ENCODE data around the gene IRGM.
"Not testable (repeated sequence)": the region's sequence is repeated elsewhere in the genome, so short reads cannot be mapped to it uniquely, and the experiment has no call there.

The IRGM gene, protein sequence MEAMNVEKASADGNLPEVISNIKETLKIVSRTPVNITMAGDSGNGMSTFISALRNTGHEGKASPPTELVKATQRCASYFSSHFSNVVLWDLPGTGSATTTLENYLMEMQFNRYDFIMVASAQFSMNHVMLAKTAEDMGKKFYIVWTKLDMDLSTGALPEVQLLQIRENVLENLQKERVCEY

DNA sequence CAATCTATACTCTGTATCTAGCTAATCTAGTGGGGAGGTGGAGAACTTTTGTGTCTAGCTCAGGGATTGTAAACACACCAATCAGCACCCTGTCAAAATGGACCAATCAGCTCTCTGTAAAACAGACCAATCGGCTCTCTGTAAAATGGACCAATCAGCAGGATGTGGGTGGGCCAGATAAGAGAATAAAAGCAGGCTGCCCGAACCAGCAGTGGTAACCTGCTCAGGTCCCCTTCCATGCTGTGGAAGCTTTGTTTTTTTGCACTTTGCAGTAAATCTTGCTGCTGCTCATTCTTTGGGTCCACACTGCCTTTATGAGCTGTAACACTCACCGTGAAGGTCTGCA is at the start of gene IRGM:
Gene IRGM, plus strand, starts transcription at position 214 of the 346 bp plus-strand sequence. CDS start 1,603 bp downstream, outside the sequence.
- peak within 1 kb of the TSS; percentile 67 for H3K27ac Mint-ChIP-seq
- peak within 1 kb of the TSS; percentile 71 for H3K4me3 Mint-ChIP-seq
- not testable (repeated sequence) for H3K9me3 Mint-ChIP-seq; ATAC-seq; H3K36me3 Mint-ChIP-seq; DNase-seq (ENCODE audit: low spot score in 2 of 2)
- peaks cover 22% of the 10 kb centered on the region for H3K4me1 Mint-ChIP-seq

DNA sequence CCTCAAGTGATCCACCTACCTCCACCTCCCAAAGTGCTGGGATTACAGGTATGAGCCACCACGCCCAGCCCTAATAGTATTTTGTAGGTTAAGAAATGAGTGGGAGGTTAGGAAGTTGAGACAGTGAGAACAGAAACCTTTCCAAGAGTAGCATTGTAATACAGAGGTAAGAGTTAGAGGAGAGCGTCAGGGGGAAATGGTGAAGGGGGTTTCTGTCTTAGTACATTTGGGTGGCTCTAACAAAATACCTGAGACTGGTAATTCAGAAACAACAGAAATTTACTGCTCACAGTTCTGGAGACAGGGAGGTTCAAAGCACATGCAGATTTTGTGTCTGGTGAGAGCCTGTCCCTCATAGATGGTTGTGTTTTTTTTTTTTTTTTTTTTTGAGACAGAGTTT is 48.9 kb upstream of the IRGM start:
- Mint-ChIP-seq H3K36me3 (no peaks in the 10 kb centered on the region), H3K9me3 (no peaks in the 10 kb centered on the region), H3K4me3 (no peak overlapping the region), H3K4me1 (no peaks in the 10 kb centered on the region), H3K27ac (no peak overlapping the region)
- no peak for DNase-seq (ENCODE audit: low spot score in 2 of 2)
- no peak for ATAC-seq

DNA sequence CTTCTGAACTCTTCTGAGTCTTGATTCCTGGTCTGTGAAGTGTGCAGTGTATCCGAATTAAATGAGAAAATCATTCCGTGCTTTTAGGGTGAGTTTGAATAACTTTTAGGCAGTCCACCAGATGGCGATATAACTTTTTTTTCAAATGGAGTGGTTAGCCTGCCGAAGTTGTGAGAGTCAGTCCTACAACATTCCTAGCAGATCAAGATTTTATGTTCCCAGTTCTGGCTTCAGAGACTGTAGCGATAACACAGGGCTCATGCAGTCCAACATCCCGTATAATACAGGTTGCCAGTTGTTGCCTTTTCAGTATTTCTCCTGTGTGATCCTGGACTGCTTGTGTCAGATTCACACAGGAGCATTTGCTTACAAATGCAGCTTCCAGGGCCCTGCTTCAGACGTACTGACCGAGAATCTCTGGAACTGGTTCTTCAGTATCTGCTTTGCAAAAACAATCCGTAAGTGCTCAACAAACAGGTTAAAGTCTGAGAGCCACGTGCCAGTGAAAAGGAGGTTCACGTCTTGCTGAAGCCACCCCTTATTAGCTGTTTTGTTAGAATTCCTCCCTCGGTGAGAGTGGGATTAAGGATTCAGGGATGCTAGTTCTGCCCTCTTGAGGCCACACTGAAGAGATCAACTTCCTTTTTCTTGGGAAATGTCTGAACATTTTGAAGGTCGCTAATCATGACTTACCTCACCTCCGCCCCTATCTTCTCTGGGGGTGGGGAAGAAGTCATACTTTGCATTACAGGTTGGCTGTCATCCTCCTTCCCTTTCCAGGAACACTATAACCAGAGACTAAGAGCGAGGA is 45.0 kb upstream of the IRGM start:
- Mint-ChIP-seq H3K4me3 (no peak overlapping the region), H3K4me1 (no peaks in the 10 kb centered on the region), H3K27ac (peak overlapping the region; percentile 47), H3K9me3 (no peaks in the 10 kb centered on the region), H3K36me3 (no peaks in the 10 kb centered on the region)
- ATAC-seq (peak; percentile 54), DNase-seq (ENCODE audit: low spot score in 2 of 2) (no peak)

DNA sequence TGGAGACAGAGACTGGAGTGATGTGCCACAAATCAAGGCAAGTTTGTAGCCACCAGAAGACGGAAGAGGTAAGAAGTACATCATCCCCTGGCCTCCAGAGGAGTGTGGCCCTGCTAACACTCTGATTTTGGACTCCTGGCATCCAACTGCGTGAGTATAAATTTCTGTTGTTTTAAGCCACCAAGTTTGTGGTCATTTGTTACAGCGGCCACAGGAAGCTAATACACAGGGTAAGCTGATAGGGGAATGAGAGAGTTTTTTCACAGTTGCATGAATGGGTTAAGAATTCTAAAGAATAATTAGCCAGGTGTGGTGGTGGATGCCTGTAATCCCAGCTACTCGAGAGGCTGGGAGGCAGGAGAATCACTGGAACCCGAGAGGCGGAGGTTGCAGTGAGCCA is 41.9 kb upstream of the IRGM start:
- Mint-ChIP-seq H3K36me3 (no peaks in the 10 kb centered on the region), H3K27ac (no peak overlapping the region), H3K4me3 (no peak overlapping the region), H3K4me1 (no peaks in the 10 kb centered on the region), H3K9me3 (no peaks in the 10 kb centered on the region)
- ATAC-seq, result no peak
- DNase-seq (ENCODE audit: low spot score in 2 of 2), result no peak

DNA sequence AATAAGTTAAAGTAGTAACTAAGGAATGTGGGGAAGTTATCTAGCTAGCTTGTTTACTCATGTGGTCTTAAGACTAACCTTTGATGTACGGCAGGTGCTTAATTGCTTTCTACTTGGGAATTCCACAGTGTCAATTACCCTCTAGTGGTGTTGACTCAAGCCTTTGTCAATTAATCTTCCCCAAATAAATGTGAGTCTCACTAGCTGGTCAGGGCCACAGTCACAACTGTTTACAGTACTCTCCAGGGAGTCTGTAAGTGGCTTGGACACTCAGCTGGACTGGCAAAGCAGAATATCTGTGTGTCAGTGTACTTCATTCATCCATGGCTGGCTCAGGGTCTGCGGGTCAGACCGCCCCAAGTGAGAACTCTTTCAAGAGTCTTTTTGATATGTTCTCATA is 37.0 kb upstream of the IRGM start:
- DNase-seq (ENCODE audit: low spot score in 2 of 2) (no peak), ATAC-seq (no peak)
- H3K36me3 Mint-ChIP-seq, result no peaks in the 10 kb centered on the region

DNA sequence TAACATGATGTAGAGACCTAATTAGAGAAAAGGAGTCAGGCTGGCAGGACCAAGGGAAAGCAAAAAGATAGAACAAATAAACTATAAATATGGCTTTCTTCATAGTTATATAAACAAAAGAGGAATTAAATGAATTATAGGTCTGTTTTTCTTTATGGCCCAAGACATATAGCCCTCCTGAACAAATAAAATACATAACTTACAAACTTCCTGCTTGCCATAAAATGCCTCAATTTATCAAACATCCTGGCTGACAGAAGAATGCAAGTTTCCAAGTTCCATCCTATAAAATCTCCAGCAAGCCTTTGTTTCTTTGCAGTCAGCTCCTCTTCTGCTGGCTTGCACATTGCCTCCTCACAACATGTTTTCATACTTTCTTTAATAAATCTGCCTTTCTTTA is 31.3 kb upstream of the IRGM start:
- DNase-seq (ENCODE audit: low spot score in 2 of 2), result no peak
- no peak overlapping the region for H3K4me3 Mint-ChIP-seq
- H3K9me3 Mint-ChIP-seq, result peaks cover 11% of the 10 kb centered on the region
- no peaks in the 10 kb centered on the region for H3K36me3 Mint-ChIP-seq
- no peak overlapping the region for H3K27ac Mint-ChIP-seq
- ATAC-seq, result no peak
- no peaks in the 10 kb centered on the region for H3K4me1 Mint-ChIP-seq

More for the DNA sequence above, 37.0 kb upstream of the IRGM start:
- no peaks in the 10 kb centered on the region for H3K4me1 Mint-ChIP-seq
- H3K4me3 Mint-ChIP-seq, result no peak overlapping the region
- no peaks in the 10 kb centered on the region for H3K9me3 Mint-ChIP-seq
- H3K27ac Mint-ChIP-seq, result no peak overlapping the region

DNA sequence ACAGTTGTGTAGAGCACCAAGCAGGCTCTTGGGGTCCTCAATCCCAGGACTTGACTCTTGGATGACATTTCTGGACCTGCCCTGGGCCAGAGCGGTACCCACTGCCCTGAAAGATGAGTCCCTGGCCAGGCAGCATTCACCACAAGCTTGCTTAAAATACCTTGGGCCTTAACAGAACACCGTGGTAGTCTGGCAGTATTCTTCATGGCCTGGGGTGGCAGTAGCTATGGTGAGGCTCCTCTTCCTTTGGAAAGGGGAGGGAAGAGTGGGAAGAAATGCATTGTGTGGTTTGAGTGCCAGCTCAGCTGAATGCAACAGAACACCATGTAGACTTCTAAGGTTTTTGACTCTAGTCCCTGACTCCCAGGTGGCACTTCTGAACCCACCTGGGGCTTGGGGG is 29.4 kb upstream of the IRGM start:
- no peak overlapping the region for H3K27ac Mint-ChIP-seq
- ATAC-seq, result no peak

DNA sequence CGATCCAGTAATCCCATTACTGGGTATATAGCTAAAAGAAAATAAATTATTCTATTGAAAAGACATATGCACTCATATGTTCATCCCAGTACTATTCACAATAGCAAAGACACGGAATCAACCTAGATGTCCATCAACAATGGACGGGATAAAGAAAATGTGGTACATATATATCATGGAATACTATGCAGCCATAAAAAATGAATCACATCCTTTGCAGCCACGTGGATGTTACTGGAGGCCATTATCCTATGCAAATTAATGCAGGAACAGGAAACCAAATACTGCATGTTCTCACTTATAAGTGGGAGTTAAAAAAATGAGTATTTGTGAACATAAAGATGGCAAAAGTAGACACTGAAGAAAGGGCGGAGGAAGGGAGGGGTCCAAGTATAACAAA is 16.6 kb upstream of the IRGM start:
- H3K4me3 Mint-ChIP-seq, result no peak overlapping the region
- no peaks in the 10 kb centered on the region for H3K36me3 Mint-ChIP-seq
- ATAC-seq (no peak), DNase-seq (ENCODE audit: low spot score in 2 of 2) (no peak)
- H3K4me1 Mint-ChIP-seq, result no peaks in the 10 kb centered on the region
- no peak overlapping the region for H3K27ac Mint-ChIP-seq
- H3K9me3 Mint-ChIP-seq, result peaks cover 17% of the 10 kb centered on the region

More for the DNA sequence above, 29.4 kb upstream of the IRGM start:
- DNase-seq (ENCODE audit: low spot score in 2 of 2), result no peak
- Mint-ChIP-seq H3K36me3 (no peaks in the 10 kb centered on the region), H3K4me1 (no peaks in the 10 kb centered on the region), H3K4me3 (no peak overlapping the region), H3K9me3 (peaks cover 11% of the 10 kb centered on the region)

DNA sequence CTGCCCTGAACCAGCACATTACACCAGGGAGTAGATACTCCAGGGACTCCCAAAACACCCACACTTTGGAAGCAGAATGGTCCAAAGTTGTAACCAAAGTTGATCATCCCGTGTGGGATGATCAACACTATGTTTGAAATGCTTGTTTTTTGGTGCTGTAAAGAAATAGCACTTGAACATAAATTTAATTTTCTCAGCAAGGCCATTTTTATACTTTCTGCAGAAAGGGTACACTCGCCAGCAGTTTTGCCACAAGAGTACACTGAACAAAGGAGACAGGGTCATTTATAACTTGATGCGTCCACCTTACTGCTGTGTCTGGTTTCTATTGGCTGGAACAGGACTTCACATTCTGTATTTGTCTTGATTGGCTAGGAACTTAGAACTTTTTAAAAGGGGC is 14.5 kb upstream of the IRGM start:
- not testable (repeated sequence) for H3K4me1 Mint-ChIP-seq; H3K27ac Mint-ChIP-seq; H3K4me3 Mint-ChIP-seq; ATAC-seq; DNase-seq (ENCODE audit: low spot score in 2 of 2); H3K36me3 Mint-ChIP-seq
- peaks cover 17% of the 10 kb centered on the region for H3K9me3 Mint-ChIP-seq

DNA sequence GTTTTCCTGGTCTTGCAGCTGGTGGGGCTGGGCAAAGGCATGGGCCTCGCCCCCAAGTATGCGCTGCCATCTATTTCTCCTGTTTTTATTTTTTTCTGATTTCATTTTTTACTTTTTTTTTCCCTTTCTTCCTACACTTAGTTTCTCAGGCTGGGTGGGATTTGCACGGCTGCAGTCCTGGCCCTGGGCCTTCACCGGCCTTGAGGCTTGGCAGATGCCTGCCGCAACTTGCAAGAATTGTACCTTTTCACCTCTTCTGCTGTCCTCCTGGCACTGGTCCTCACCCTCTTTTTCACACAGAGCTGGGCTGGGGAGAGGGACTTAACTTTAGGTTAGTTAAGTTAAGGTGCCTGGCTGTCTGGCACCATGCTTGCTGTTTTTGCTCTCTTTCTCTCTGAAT is 10.3 kb upstream of the IRGM start:
- Mint-ChIP-seq H3K4me3 (no peak overlapping the region), H3K36me3 (no peaks in the 10 kb centered on the region), H3K4me1 (no peaks in the 10 kb centered on the region), H3K9me3 (peaks cover 8% of the 10 kb centered on the region), H3K27ac (no peak overlapping the region)
- DNase-seq (ENCODE audit: low spot score in 2 of 2), result no peak
- no peak for ATAC-seq

DNA sequence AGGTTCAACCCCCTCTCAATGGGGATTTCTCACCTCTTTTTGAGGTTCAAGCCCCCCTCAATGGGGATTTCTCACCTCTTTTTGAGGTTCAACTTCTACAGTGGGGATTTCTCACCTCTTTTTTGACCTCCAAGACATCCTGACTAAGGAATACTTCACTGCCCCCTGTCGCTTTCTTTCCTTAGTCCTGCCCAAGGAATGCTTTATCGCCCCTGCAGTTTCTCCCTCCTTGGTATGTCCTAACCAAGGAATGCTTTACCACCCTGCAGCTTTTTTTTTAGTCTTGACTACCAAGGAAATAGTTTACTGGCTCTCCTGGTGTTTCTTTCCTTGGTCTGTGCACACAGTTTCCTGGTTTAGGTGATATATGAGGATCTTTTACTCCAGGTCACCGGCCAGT is 9.6 kb upstream of the IRGM start:
- ATAC-seq, result no peak
- Mint-ChIP-seq H3K4me1 (no peaks in the 10 kb centered on the region), H3K9me3 (peaks cover 6% of the 10 kb centered on the region), H3K36me3 (no peaks in the 10 kb centered on the region), H3K27ac (no peak overlapping the region), H3K4me3 (no peak overlapping the region)
- DNase-seq (ENCODE audit: low spot score in 2 of 2), result no peak

DNA sequence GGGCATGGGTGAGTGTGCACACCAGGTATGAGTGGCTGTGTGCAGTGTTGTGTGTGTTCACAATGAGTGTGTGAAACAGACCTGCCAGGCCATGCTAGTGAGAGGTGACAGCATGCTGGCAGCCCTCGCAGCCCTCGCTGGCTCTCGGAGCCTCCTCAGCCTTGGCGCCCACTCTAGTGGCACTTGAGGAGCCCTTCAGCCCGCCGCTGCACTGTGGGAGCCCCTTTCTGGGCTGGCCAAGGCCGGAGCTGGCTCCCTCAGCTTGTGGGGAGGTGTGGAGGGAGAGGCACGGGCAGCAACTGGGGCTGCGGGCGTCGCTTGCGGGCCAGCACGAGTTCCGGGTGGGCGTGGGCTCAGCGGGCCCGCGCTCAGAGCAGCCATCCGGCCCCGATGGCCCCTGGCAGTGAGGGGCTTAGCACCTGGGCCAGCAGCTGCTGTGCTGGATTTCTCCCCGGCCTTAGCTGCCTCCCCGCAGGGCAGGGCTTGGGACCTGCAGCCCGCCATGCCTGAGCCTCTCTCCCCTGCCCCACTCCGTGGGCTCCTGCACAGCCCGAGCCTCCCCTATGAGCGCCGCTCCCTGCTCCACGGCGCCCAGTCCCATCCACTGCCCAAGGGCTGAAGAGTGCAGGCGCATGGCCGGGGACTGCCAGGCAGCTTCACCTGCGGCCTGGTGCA is 999 bp upstream of the IRGM start:
- not testable (repeated sequence) for H3K9me3 Mint-ChIP-seq; ATAC-seq; H3K27ac Mint-ChIP-seq; H3K4me3 Mint-ChIP-seq; DNase-seq (ENCODE audit: low spot score in 2 of 2); H3K36me3 Mint-ChIP-seq
- H3K4me1 Mint-ChIP-seq, result peaks cover 22% of the 10 kb centered on the region

DNA sequence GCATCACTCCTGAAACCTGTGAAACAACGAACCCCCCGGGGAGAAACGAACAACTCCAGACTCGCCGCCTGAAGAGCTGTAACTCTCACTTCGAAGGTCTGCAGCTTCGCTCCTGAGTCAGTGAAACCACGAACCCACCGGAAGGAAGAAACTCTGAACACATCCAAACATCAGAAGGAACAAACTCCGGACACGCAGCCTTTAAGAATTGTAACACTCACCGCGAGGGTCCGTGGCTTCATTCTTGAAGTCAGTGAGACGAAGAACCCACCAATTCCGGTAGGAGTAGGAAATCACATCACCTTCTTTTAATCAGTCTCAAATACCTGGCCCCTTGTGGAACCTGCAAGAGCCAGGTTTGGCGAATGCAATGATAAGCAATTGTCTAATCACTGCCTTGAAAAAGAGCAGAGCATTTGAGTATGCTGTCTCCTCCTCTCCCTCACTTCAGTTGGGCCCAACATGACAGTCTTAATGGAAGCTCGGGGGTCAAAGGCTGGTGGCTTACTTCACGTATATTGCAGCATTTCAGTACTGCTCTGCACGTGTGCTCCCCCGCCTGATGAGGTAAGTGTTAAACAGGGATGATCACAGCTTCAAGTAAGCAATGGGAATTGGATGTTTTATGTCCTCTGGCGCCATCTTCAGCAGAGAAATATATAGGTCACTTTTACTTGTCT is 473 bp downstream of the IRGM start:
- H3K4me1 Mint-ChIP-seq, result peaks cover 22% of the 10 kb centered on the region
- ATAC-seq (peak; percentile 95), DNase-seq (ENCODE audit: low spot score in 2 of 2) (peak; percentile 24 to 72)
- H3K27ac Mint-ChIP-seq, result peak overlapping the region; percentile 67
- H3K36me3 Mint-ChIP-seq, result peaks cover 4% of the 10 kb centered on the region
- H3K9me3 Mint-ChIP-seq, result no peaks in the 10 kb centered on the region
- peak overlapping the region; percentile 71 for H3K4me3 Mint-ChIP-seq

DNA sequence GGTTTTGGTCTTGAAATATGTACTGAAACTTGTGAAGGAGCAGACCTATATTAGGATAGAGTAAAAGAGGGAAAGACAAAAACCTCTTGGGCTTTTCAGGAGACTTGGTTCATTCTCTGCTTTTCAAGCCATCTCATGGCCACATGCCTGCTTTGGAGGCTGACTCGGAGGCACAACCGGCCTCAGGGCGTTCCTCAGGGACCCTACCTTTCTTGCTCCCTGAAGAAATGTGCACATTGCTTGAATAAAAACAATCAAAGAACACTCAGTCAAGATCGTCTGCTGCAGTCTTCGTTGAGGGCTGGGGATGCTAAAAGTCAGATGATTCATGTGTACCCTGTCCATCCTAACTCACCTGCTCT is 994 bp downstream of the IRGM start:
- Mint-ChIP-seq H3K9me3 (no peaks in the 10 kb centered on the region), H3K4me1 (peaks cover 22% of the 10 kb centered on the region), H3K27ac (no peak overlapping the region), H3K4me3 (peak overlapping the region; percentile 71), H3K36me3 (peaks cover 4% of the 10 kb centered on the region)
- DNase-seq (ENCODE audit: low spot score in 2 of 2) (no peak), ATAC-seq (no peak)

DNA sequence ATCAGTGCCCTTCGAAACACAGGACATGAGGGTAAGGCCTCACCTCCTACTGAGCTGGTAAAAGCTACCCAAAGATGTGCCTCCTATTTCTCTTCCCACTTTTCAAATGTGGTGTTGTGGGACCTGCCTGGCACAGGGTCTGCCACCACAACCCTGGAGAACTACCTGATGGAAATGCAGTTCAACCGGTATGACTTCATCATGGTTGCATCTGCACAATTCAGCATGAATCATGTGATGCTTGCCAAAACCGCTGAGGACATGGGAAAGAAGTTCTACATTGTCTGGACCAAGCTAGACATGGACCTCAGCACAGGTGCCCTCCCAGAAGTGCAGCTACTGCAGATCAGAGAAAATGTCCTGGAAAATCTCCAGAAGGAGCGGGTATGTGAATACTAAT is 1.9 kb downstream of the IRGM start:
- Mint-ChIP-seq H3K4me3 (no peak overlapping the region), H3K36me3 (no peaks in the 10 kb centered on the region), H3K4me1 (peaks cover 22% of the 10 kb centered on the region), H3K27ac (no peak overlapping the region), H3K9me3 (no peaks in the 10 kb centered on the region)
- DNase-seq (ENCODE audit: low spot score in 2 of 2) (no peak), ATAC-seq (no peak)

All from stimulated activated effector memory CD8-positive, alpha-beta T cell treated with anti-CD3 and anti-CD28 coated beads, Interleukin-12 subunit alpha, Interleukin-12 subunit beta, amount 100 ng/mL, for 72 hours (primary cell).